AG04450 (cell line): ENCODE results near the gene MEF2A. TPM values are rescaled to one million over a fixed set of nuclear protein-coding genes. Genes with fewer than 3 reads are reported as not detected.

ENCODE experiments used
- CTCF ChIA-PET: fragments of 300-600, 350-600 bp; formaldehyde crosslinking; extraction: SDS; loops from one replicate; lab custom pipeline; 2022; ENCODE audit warnings: antibody characterized with exemption, inconsistent platforms; lab: Charles Lee
- POLR2A ChIA-PET: fragments of 350-600 bp; formaldehyde crosslinking; extraction: SDS; loops from one replicate; lab custom pipeline; 2021; ENCODE audit warnings: antibody characterized with exemption, inconsistent platforms; lab: Yijun Ruan, JAX
- DNase-seq: peaks from one replicate; pipeline ENCODE4 v3.0.0-alpha.2; 2011; ENCODE audit warnings: low read depth, low spot score
- H3K27ac ChIP-seq: one replicate; pipeline ENCODE4 v1.5.1; 2012; ENCODE audit warnings: low read depth, low read length, control low read depth
- H3K27me3 ChIP-seq: one replicate; pipeline ENCODE4 v1.6.0; 2012; ENCODE audit warnings: low read length; ENCODE audit not compliant: control insufficient read depth, insufficient read depth
- H3K4me3 ChIP-seq: 2 replicates; pipeline ENCODE4 v1.5.1; 2011; ENCODE audit warnings: mild to moderate bottlenecking, low read depth, low read length, control low read depth
- H3K9me3 ChIP-seq: 2 replicates; pipeline ENCODE4 v1.5.1; 2012; ENCODE audit warnings: low read length; ENCODE audit not compliant: control insufficient read depth, insufficient read depth
- polyA plus RNA-seq: library from polyadenylated mRNA; depleted of rRNA; stranded (reverse); fragments of >200 nt; gene quantifications from 2 replicates; pipeline ENCODE4 v1.2.3, GENCODE V29; 2011
- TF ChIP-seq, protein P1 (sequence below): IDR thresholded peaks from 2 replicates; pipeline ENCODE4 v1.5.1; 2011; ENCODE audit warnings: low read depth, low read length, control low read depth, inconsistent platforms

The MEF2A gene
- polyA plus RNA-seq, 1 experiment: 40.9 TPM

DNA sequence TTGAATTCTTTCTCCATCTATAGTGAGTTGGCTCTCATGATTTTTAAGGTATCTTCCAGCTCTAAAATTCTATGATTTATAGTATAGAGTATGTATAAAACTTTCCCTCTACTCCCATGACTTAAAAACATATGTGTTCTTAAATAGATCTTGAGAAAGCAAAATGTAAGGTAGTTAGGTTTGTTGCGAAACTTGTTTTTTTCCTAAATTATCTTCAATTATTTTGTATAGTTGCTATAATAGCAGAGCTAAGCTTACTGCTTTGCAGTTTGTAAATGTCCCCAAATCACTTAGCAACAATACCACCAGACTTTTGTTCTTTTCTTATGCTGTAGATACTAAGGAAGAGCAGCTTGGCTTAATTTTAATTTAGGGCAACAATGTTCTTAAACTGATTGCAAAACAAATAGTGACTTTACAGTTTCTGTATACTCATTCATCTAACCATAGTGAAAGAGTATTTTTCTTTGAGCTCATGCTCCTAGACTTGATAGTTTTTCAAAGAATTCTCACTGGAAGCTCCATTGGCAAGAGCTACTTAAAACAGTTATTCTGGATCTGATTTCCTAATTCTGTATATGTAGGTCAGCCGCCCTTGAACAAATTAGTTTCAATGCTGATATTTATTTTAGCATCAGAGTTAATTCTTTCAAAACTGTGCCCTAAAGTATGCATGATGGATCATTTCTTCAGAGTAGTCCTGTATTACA lies 106.3 kb downstream of the MEF2A start:
- Histone ChIP-seq H3K9me3 (no peaks in the 10 kb centered on the region), H3K4me3 (no peak overlapping the region), H3K27me3 (no peaks in the 10 kb centered on the region), H3K27ac (no peak overlapping the region)
- DNase-seq: no peak
- POLR2A ChIA-PET: no interaction called here
- CTCF ChIA-PET: interaction anchor here (0.8 to 1.8 kb wide), 2 partner anchors 32 to 399 kb away, joined by 3 to 12 read pairs; no protein-coding TSS in a partner anchor
- TF ChIP-seq, protein P1, sequence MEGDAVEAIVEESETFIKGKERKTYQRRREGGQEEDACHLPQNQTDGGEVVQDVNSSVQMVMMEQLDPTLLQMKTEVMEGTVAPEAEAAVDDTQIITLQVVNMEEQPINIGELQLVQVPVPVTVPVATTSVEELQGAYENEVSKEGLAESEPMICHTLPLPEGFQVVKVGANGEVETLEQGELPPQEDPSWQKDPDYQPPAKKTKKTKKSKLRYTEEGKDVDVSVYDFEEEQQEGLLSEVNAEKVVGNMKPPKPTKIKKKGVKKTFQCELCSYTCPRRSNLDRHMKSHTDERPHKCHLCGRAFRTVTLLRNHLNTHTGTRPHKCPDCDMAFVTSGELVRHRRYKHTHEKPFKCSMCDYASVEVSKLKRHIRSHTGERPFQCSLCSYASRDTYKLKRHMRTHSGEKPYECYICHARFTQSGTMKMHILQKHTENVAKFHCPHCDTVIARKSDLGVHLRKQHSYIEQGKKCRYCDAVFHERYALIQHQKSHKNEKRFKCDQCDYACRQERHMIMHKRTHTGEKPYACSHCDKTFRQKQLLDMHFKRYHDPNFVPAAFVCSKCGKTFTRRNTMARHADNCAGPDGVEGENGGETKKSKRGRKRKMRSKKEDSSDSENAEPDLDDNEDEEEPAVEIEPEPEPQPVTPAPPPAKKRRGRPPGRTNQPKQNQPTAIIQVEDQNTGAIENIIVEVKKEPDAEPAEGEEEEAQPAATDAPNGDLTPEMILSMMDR: no peak

DNA sequence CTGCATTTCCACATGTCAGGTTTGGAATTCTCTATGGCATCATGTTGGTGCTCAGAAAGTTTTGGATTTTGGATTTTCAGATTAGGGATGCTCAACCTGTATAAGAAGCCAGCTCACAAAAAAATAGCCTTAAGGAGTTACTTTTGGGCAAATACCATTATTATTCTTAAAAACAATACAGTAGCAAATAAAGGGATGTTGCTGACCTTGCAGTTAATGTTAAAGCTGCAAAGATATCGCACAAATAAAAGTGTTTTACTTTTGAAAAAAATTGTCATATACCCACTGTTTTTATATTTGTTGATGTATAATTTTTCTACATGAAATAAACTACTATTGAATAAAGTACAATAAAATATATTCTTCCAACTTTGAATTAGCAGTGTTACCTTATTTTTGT lies 107.3 kb downstream of the MEF2A start:
- no peak for DNase-seq
- ChIA-PET POLR2A (no interaction called here), CTCF (interaction anchor here (1.8 kb wide), 1 partner anchor 31 kb away, joined by 12 read pairs; no protein-coding TSS in a partner anchor)
- H3K27ac ChIP-seq: no peak overlapping the region
- H3K4me3 ChIP-seq: no peak overlapping the region
- H3K27me3 ChIP-seq: no peaks in the 10 kb centered on the region
- no peaks in the 10 kb centered on the region for H3K9me3 ChIP-seq
- TF ChIP-seq, protein P1: no peak

DNA sequence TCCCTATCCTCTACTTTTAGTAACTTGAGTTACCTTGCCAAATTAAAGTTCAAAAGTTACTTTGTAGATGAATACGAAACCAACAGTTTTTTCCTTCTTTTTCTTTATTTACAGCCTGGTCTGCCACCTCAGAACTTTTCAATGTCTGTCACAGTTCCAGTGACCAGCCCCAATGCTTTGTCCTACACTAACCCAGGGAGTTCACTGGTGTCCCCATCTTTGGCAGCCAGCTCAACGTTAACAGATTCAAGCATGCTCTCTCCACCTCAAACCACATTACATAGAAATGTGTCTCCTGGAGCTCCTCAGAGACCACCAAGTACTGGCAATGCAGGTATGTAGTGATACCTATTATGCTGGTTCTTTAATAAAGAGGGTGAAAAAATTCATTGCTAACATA lies 108.5 kb downstream of the MEF2A start:
- Histone ChIP-seq H3K27me3 (no peaks in the 10 kb centered on the region), H3K27ac (no peak overlapping the region), H3K4me3 (no peak overlapping the region), H3K9me3 (no peaks in the 10 kb centered on the region)
- ChIA-PET POLR2A (no interaction called here), CTCF (interaction anchor here (0.8 kb wide), 1 partner anchor 29 kb away, joined by 3 read pairs; no protein-coding TSS in a partner anchor)
- no peak for DNase-seq
- TF ChIP-seq, protein P1: no peak

DNA sequence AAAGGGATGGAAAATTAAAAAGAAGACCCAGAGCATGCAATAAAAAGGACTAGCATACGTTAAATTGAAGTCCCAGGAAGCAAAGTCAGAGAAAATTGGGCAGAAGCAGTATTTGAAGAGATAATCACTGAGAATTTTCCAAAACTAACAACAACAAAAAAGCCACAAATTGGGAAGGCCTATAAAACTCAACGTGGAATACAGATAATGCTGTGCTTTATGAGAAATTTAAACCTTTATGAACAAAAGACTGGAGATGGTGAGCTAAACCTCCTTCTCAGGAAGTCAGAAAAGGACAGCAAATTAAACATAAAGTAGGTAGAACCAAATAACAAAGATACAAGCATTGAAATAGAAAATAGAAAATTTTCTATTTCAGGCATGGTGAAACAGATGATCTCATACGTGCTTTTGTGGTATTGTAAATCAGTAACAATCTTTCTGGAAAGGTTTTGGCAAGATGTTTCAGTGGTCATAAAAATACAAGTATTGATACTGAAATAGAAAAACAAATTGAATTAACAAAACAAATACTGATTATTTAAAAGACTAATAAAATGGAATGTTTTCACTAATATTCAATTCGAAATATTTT lies 111.9 kb downstream of the MEF2A start:
- ChIA-PET CTCF (interaction anchor here (3.4 kb wide), 1 partner anchor 27 kb away, joined by 18 read pairs; no protein-coding TSS in a partner anchor), POLR2A (no interaction called here)
- TF ChIP-seq, protein P1: no peak
- Histone ChIP-seq H3K4me3 (no peak overlapping the region), H3K27ac (no peak overlapping the region), H3K27me3 (no peaks in the 10 kb centered on the region), H3K9me3 (no peaks in the 10 kb centered on the region)
- DNase-seq: no peak

DNA sequence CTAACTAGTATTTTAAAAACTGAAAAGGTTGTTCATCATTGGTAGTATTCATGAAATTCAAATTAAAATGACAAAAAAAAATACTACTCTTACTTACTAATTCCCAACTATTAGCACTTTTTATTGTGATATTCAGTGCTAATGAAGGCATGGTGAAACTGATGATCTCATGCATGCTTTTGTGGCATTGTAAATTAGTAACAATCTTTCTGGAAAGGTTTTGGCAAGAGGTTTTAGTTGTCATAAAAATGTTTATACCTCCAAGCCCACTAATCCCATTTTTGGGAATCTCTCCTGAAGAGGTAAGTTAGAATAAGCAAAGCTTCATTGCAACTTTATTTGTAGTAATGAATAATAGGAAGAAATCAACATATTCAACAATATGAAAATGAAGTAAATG lies 114.5 kb downstream of the MEF2A start:
- no peak overlapping the region for H3K4me3 ChIP-seq
- no peak overlapping the region for H3K27ac ChIP-seq
- no peaks in the 10 kb centered on the region for H3K27me3 ChIP-seq
- POLR2A ChIA-PET: no interaction called here
- TF ChIP-seq, protein P1: no peak
- no peak for DNase-seq
- H3K9me3 ChIP-seq: no peaks in the 10 kb centered on the region
- CTCF ChIA-PET: interaction anchor here (1.1 kb wide), 1 partner anchor 24 kb away, joined by 4 read pairs; no protein-coding TSS in a partner anchor
